ENCODE data around the gene MT1M. TPM values are rescaled to one million over a fixed set of nuclear protein-coding genes. Genes with fewer than 3 reads are reported as not detected.

Gene MT1M
- total RNA-seq, 3 donors from 2014 or later (not counting 1 experiment from before 2014, with no cell fraction given) = not detected

DNA sequence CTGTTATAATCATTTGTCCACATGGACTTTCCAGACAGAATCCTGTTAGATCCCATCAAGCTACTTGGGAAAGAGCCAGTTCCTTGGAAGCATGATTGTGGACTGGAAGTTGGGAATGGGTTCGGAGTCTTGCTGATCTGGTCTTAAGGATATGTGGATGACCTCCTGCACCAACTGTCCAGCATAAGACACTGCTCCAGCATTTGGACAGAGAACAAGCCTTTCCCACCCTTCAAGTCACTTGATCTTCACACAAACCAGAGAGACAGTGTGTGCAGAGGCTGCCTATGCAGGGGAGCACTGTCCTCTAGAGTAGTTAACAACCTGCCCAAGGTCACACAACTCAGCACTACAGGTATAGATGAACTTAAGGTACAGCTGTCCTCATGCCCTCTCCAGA is 13.4 kb downstream of the MT1M start:
- Mint-ChIP-seq H3K36me3 (no peaks in the 10 kb centered on the region), H3K27ac (no peak overlapping the region), H3K9me3 (no peaks in the 10 kb centered on the region), H3K4me3 (no peak overlapping the region), H3K27me3 (ENCODE audit: low read depth in 2 of 2) (peaks cover 44 to 54% of the 10 kb centered on the region in 2 donors), H3K4me1 (peaks cover 16 to 21% of the 10 kb centered on the region in 2 donors)
- TF ChIP-seq, protein P1, sequence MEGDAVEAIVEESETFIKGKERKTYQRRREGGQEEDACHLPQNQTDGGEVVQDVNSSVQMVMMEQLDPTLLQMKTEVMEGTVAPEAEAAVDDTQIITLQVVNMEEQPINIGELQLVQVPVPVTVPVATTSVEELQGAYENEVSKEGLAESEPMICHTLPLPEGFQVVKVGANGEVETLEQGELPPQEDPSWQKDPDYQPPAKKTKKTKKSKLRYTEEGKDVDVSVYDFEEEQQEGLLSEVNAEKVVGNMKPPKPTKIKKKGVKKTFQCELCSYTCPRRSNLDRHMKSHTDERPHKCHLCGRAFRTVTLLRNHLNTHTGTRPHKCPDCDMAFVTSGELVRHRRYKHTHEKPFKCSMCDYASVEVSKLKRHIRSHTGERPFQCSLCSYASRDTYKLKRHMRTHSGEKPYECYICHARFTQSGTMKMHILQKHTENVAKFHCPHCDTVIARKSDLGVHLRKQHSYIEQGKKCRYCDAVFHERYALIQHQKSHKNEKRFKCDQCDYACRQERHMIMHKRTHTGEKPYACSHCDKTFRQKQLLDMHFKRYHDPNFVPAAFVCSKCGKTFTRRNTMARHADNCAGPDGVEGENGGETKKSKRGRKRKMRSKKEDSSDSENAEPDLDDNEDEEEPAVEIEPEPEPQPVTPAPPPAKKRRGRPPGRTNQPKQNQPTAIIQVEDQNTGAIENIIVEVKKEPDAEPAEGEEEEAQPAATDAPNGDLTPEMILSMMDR (IDR thresholded peaks at IDR 0.05) = no peak
- WGBS (ENCODE audit: insufficient coverage) = 0% methylated on average over 1 of the region's 1 CpG
- Histone ChIP-seq H3K27ac (ENCODE audit: low read length) (no peak overlapping the region), H3K4me1 (ENCODE audit: control insufficient read depth, insufficient read depth, low read length) (peaks cover 18% of the 10 kb centered on the region), H3K36me3 (ENCODE audit: control insufficient read depth, insufficient read depth, low read length) (no peaks in the 10 kb centered on the region), H3K4me3 (ENCODE audit: low read length) (no peak overlapping the region), H3K27me3 (ENCODE audit: control insufficient read depth, insufficient read depth, low read length) (peaks cover 9% of the 10 kb centered on the region), H3K9me3 (ENCODE audit: control insufficient read depth, insufficient read depth, low read length) (no peaks in the 10 kb centered on the region)
- DNase-seq = no peak
- ATAC-seq = no peak
- intact Hi-C loops (cut with micrococcal nuclease) = no loop called here

DNA sequence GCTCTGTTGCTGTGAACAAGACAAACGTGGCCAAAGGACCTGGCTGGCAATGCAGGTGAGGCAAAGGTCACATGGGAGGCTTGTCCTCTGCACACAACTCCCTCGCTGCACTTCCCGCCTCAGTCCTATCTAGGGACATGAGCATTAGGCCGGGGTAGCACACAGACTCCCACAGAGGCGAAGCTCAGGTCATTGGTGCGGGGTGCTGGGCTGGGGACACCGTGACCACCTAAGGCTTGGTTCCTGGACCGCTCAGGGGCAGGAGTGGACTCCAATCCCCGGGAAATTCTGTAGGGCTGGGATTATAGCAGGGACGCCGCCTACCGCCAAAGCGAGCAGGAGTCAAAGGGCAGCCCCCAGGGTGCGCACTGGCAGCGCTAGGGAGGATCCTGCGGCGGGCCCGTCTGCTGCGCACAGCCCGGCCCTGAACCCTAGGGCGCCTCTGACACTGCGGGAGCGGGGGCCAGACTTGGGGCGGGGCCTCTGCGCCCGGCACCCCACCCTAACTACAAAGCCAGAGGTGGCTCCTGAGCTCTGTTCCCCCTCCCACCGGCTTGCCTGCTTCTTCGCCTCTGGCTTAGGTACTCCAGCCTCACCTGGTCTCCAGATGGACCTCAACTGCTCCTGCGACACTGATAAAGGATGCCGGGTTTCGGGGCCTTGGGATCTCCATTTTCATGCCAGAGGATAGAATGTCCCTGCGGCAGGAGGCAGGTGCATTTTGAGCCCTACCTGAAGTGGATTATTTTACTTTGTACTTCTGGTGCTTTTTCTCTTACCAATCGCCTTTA is 15.4 kb downstream of the MT1M start:
- Histone ChIP-seq H3K27ac (ENCODE audit: low read length) (no peak overlapping the region), H3K4me3 (ENCODE audit: low read length) (no peak overlapping the region), H3K4me1 (ENCODE audit: control insufficient read depth, insufficient read depth, low read length) (peaks cover 15% of the 10 kb centered on the region), H3K36me3 (ENCODE audit: control insufficient read depth, insufficient read depth, low read length) (no peaks in the 10 kb centered on the region), H3K9me3 (ENCODE audit: control insufficient read depth, insufficient read depth, low read length) (no peaks in the 10 kb centered on the region), H3K27me3 (ENCODE audit: control insufficient read depth, insufficient read depth, low read length) (peaks cover 9% of the 10 kb centered on the region)
- 41% methylated on average over 33 of the region's 33 CpGs for WGBS (ENCODE audit: insufficient coverage)
- H3K4me1 Mint-ChIP-seq = peaks cover 10 to 16% of the 10 kb centered on the region in 2 donors
- no peak for ATAC-seq
- TF ChIP-seq, protein P1 (IDR thresholded peaks at IDR 0.05) = no peak
- no peak for DNase-seq
- H3K36me3 Mint-ChIP-seq = no peaks in the 10 kb centered on the region
- intact Hi-C loops (cut with micrococcal nuclease) = no loop called here
- H3K27ac Mint-ChIP-seq = no peak overlapping the region
- peaks cover 37 to 58% of the 10 kb centered on the region in 2 donors for H3K27me3 Mint-ChIP-seq (ENCODE audit: low read depth in 2 of 2)
- no peaks in the 10 kb centered on the region for H3K9me3 Mint-ChIP-seq
- no peak overlapping the region for H3K4me3 Mint-ChIP-seq

DNA sequence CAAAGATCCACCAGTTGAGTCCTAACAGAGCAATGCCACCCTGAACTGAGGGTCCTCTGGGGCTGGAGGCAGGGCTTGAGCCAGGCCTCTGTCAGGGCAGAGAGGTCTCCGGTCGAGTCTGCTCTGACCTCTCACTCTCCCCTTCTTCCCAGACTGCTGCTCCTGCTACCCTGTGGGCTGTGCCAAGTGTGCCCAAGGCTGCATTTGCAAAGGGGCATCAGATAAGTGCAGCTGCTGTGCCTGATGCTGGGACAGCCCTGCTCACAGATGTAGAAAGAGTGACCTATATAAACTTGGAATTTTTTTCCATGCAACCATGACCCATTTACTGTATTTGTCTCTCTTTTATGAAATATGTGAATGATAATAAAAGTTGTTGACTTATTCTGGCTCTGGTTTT is 16.8 kb downstream of the MT1M start:
- Mint-ChIP-seq H3K27me3 (ENCODE audit: low read depth in 2 of 2) (peaks cover 35 to 54% of the 10 kb centered on the region in 2 donors), H3K27ac (no peak overlapping the region)
- TF ChIP-seq, protein P1 (IDR thresholded peaks at IDR 0.05) = no peak

More for the DNA sequence above, 16.8 kb downstream of the MT1M start:
- ATAC-seq = no peak
- peaks cover 0 to 2% of the 10 kb centered on the region in 2 donors for H3K4me1 Mint-ChIP-seq
- no peak overlapping the region for H3K4me3 ChIP-seq (ENCODE audit: low read length)
- peaks cover 9% of the 10 kb centered on the region for H3K27me3 ChIP-seq (ENCODE audit: control insufficient read depth, insufficient read depth, low read length)
- no peaks in the 10 kb centered on the region for H3K36me3 ChIP-seq (ENCODE audit: control insufficient read depth, insufficient read depth, low read length)
- H3K9me3 ChIP-seq (ENCODE audit: control insufficient read depth, insufficient read depth, low read length) = no peaks in the 10 kb centered on the region
- no peaks in the 10 kb centered on the region for H3K9me3 Mint-ChIP-seq
- H3K4me3 Mint-ChIP-seq = no peak overlapping the region
- WGBS (ENCODE audit: insufficient coverage) = 92% methylated on average over 2 of the region's 2 CpGs
- DNase-seq = no peak
- intact Hi-C loops (cut with micrococcal nuclease) = no loop called here
- no peak overlapping the region for H3K27ac ChIP-seq (ENCODE audit: low read length)
- peaks cover under 1% of the 10 kb centered on the region for H3K4me1 ChIP-seq (ENCODE audit: control insufficient read depth, insufficient read depth, low read length)
- H3K36me3 Mint-ChIP-seq = no peaks in the 10 kb centered on the region

Data from natural killer cell (primary cell).